GM10248 (cell line): ENCODE measurements around the gene TANGO2.

Source experiments
- CTCF ChIA-PET: fragments of 300-600 bp; sonication (Branson Sonifier 250); formaldehyde crosslinking; extraction: SDS; loops from one replicate; lab custom pipeline; 2021; ENCODE audit warnings: antibody characterized with exemption; lab: Yijun Ruan, JAX
- POLR2A ChIA-PET: fragments of 350-650 bp; sonication (Branson Sonifier 250); formaldehyde crosslinking; extraction: SDS; loops from one replicate; lab custom pipeline; 2020; ENCODE audit warnings: antibody characterized with exemption; lab: Yijun Ruan, JAX
- DNase-seq: peaks from one replicate; pipeline ENCODE4 v3.0.0; 2012; ENCODE audit errors: extremely low spot score
- TF ChIP-seq, protein P1 (sequence below): IDR thresholded peaks from 2 replicates; pipeline ENCODE4 v1.5.1; 2012; ENCODE audit warnings: mild to moderate bottlenecking, low read depth; ENCODE audit errors: extremely low read depth, missing control alignments, control extremely low read depth

The TANGO2 gene

DNA sequence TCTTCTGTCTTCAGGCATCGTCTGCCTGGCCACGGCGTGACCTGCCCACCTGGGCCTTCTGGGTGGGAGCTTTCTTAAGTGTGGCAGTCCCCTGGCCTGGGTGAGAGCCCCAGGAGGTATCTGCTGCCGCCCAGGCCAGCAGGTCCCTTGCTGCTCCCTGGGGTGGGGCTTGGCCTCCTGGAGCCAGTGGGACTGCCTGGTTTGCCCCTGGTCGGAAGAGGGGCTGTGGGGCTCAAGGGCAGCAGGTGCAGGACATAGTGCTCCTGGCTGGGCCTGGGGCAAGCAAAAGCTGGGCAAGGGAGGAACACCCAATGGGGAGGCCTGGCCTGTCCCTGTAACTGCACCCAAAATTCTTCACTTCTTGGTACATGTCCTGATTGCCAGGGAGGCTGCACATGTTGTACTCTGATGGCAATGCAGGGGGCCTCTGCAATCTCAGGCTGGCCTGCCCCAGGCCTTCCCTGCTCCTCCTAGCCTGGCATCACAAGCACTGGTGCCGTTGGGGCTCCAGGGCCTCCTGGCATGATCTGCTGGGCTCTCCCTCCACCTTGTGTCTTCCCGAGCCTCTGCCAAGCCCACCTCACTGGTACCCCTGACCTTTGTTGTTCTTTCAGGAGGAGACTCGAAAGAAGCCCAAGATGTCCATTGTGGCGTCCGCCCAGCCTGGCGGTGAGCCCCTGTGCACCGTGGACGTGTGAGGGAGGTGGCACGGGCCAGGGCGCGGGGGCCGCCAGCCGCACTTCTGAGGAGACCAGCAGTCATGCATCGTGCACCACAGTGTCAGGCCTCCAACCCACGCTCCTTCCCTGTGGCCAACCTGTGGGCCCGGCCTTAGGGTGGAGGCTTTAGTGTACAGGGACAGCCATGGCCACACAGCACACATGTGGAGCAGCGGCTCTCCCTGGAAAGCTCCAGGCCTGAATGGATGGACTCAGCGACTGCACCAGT lies 88.8 kb downstream of the TANGO2 start:
- ChIA-PET CTCF (interaction anchor here (1.3 kb wide), 1 partner anchor 146 kb away, joined by 3 read pairs; no protein-coding TSS in a partner anchor), POLR2A (no interaction called here)
- DNase-seq = no peak
- TF ChIP-seq, protein P1, sequence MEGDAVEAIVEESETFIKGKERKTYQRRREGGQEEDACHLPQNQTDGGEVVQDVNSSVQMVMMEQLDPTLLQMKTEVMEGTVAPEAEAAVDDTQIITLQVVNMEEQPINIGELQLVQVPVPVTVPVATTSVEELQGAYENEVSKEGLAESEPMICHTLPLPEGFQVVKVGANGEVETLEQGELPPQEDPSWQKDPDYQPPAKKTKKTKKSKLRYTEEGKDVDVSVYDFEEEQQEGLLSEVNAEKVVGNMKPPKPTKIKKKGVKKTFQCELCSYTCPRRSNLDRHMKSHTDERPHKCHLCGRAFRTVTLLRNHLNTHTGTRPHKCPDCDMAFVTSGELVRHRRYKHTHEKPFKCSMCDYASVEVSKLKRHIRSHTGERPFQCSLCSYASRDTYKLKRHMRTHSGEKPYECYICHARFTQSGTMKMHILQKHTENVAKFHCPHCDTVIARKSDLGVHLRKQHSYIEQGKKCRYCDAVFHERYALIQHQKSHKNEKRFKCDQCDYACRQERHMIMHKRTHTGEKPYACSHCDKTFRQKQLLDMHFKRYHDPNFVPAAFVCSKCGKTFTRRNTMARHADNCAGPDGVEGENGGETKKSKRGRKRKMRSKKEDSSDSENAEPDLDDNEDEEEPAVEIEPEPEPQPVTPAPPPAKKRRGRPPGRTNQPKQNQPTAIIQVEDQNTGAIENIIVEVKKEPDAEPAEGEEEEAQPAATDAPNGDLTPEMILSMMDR = no peak

DNA sequence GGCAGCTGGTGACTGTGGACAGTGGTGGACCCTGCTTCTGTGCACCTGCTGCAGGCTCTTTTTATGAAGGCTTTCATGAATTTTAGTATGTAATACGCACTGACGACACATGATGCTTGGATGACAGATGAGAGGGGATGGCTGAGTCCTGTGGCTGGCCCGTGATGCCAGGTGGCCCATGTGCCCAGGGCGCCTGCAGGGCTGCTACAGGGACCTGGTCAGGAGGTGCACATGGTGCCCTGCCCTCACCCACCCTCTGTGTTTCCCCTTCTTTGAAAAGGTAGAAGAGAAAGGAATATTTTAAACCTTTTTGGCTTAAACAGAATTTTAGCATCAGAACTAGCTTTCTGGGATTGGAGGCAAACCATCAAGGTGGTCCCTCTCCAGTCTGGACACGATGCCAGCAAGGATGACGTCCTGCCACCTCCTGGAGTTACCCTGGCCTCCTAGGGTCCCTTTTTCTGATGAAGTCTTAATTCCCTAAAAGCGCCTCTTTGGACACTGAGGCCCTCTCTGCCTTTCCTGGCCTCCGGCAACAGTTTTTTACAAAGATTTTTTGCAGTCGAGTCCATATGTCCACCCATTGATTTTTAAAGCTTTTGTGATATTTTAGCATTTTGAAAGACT lies 89.6 kb downstream of the TANGO2 start:
- TF ChIP-seq, protein P1 = no peak
- no peak for DNase-seq
- CTCF ChIA-PET = interaction anchor here (0.8 to 1.3 kb wide), 5 partner anchors 16 to 146 kb away, joined by 3 to 4 read pairs (median 3); no protein-coding TSS in a partner anchor
- POLR2A ChIA-PET = no interaction called here

GRCh38 chr22:20111045-20111688 lies 90.3 kb downstream of the TANGO2 start:
- ChIA-PET CTCF (interaction anchor here (0.7 to 1.6 kb wide), 8 partner anchors 17 to 147 kb away, joined by 3 to 4 read pairs (median 3); no protein-coding TSS in a partner anchor), POLR2A (interaction anchor here (0.6 kb wide), 1 partner anchor 86 kb away, joined by 3 read pairs; no protein-coding TSS in a partner anchor)
- DNase-seq = peak; percentile 68
- TF ChIP-seq, protein P1 = no peak

DNA sequence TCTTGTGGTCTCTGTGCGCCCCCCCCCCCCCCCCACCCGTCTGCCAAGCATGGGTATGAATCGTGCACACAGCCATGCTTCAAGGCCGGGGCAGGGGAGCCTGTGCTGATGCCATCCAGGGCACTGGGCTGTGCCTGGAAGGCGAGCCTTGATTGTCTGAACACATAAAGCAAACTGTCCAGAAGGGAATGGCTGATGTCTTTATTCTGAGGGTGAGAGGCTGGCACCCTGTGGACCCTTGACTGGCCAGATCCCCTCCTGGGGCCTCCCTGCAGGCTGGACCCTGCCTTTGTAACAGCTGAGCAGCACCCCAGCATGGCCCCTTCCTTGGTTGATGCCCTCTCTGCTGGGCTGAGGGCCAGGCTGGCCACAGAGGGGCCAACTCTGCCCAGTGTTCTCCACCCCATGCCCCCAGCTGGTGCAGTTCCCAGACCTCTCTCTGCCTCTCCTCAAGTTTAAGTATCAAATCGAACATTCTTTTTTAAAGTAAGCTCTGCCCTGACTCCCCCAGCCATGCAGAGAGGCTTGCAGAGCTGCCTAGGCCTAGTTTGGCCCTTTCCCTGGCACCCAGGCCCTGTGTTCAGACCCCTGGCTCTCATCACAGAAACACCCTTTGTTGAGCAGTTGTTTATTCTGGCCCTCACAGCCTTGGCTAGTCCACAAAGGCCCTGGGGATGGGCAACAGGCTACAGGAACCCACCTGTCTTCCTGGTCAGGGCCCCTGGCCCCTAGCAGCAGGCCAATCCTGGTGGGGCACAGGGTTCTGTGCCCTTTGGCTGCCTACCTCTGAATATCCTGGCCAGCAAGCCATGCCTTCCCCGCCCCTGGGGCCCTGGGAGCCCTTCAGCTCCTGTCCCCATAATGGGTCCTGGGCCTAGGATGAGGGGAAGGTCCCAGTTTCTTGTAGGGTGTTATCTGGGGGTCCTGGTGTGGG lies 91.0 kb downstream of the TANGO2 start:
- CTCF ChIA-PET = interaction anchor here (0.7 to 1.6 kb wide), 3 partner anchors 17 to 142 kb away, joined by 3 to 4 read pairs (median 3); no protein-coding TSS in a partner anchor
- POLR2A ChIA-PET = no interaction called here
- TF ChIP-seq, protein P1 = no peak
- DNase-seq = no peak

GRCh38 chr22:20112623-20113511 lies 92.0 kb downstream of the TANGO2 start:
- no peak for DNase-seq
- POLR2A ChIA-PET = no interaction called here
- TF ChIP-seq, protein P1 = no peak
- CTCF ChIA-PET = interaction anchor here (1.4 to 1.6 kb wide), 2 partner anchors 16 to 143 kb away, joined by 3 to 4 read pairs; no protein-coding TSS in a partner anchor
